HG03097 (cell line): ENCODE measurements around the gene NFATC1.

Experiments used
- ATAC-seq: cut with Tn5 transposase; IDR thresholded peaks from one replicate; pipeline ENCODE4 v1.9.1; 2021; ENCODE audit not compliant: unreplicated experiment, low FRiP score

Gene NFATC1

DNA sequence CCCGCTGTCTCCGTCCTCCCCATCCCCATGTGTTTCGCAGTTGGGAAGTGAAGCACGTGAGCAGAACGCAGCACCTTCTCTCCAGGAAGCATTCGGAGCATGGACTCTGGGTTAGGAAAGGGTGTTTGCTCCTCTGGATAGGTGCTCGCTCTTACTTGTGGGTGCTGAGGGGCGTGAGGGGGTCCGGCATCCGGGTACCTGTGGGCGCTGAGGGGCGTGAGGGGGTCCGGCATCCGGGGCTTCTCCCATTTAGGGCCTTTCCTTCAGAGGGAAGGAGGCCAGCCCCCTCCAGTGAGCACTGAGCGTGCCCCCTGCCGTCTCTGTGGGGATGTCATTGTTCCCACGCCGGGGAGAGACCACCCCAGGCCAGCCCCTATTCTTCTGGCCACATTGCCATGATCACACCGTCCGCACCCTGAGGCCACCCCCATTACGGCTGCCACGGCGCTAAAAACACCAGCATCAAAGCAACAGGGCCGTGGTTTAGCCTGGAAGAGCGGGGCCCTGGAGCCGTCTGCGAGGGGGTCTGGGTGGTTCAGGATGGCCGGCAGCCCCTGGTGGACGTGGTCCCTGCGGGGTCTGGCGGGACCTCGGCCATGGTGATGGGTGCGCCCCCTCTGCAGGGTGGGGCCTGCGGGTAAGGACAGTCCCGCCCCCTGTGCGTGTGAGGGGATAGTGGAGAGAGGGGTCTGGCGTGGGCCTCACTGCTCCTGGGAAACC lies 41.0 kb downstream of the NFATC1 start:
- ATAC-seq = no peak

DNA sequence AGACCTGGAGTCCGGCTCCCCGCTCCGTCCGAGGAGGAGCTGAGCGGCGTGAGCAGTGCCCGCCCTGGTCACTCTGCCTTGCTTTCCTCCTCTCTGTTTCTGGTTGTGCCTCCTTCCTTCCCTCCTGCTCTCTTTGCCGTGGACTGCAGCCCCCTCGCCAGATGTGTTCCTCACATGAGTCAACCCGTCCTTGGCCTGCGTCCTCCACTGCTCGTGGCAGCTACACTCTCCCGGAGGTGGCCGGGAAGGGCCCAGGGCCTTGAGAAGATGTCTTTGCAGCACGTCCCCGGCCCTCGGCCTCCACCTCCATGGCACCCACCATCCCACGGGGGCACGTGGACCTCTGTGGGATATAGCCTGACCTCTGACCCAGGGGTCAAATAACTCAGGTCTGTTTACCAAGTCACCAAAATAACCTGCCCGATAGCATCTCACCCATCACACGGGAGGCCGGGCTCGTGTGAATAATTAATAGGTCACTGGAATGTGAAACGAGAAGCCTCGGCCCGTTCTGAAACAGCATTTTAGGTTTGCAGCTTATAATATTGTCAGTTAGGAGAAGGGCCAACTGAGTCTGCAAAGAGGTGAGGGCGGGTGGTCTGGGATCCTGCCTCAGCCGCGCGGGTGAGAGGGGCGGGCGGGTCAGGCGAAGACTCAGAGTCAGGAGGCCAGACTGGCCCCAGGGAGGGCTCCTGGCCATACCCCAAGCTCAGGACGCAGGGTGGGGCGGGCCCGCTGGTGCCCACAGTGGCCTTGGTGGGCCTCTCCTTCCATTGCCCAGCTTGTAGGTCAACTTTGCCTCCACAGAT lies 42.6 kb downstream of the NFATC1 start:
- ATAC-seq = no peak

DNA sequence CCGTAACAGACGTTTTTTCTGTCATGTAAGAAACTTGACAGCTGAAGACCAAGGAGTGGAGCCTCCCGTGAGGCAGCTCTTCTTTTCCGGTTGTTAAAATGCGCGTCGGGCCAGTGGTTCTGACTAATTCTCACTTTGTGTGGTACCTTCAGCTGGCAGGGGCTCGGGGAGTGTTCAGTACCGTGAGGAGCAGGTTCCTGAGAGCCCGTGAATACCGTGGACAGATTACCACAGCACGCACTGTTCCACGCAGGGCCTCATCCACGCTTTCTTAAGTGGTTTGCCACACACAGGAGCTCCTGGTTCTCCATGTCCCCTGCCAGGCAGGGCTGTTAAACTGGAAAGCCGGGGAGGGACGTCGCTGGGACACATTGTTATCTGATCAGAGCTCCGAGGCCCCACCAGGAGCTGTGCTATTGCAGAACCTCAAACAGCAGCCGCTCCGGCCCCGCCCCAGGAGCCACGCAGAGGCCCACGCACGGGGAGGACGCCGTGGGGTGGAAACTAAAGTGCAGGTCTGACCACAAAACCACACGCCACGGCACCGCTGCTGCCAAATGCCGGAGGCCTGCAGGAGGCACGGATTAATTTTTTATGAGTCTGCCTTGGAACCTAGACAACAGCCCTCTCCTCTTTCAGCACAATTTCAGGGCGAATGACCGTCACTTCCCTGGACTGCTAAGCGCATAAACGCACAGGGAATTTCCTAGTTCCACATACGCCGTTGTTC lies 43.3 kb downstream of the NFATC1 start:
- ATAC-seq = no peak

DNA sequence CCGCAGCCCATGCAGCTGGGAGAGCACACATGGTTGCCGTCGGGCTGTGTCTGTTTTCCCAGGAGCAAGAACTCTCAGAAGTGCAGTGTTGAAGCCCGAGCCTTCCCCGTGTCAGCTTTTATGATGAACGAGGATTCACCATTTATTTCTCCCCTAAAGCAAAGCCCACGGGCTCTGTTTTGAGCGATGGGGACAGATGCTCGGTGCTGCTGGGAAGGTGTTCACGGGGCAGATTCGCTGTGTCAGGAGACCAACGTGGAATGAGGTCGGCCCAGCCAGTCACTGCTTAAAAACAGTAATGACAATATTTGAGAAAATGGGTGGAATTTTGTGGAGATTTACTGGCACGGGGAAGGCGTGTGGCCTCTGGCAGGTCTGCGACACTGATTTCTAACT lies 43.9 kb downstream of the NFATC1 start:
- ATAC-seq = no peak

DNA sequence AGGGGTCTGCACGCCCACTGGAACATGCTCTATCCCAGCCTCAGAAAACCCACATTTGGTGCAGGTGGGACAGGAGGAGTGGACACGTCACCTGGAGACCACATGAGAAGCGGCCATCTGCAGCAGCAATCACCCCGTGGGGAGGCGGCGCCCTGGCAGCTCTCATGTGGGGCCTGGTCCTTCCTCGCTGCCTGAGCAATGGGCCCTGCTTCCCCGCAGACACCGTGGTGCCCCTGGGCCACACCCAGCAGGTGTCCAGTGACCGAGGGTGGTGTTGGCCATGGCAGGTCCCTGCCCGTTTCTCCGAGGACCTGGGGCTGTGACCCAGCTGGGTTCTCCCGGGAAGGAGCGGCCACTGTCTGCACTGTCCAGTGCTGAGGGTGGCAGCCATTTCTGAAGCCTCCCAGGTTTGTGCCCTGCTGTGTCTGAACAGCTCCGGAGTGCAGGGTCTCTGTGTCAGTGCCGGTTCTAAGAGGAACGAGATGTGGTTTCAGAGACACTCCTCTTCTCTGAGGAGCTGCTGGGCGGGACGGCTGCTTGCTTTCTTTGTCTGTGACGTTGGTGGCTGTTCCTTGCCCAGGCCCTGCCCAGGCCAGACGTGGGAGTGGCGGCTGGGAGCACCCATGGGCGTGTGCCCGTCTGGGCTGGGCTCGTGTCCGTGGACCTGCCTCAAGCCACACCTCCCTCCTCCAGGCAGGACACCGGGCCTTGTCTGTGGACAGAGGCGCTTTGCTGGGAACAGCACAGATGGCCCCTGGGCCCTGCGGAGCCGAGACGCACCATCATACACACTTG lies 44.8 kb downstream of the NFATC1 start:
- ATAC-seq = no peak

DNA sequence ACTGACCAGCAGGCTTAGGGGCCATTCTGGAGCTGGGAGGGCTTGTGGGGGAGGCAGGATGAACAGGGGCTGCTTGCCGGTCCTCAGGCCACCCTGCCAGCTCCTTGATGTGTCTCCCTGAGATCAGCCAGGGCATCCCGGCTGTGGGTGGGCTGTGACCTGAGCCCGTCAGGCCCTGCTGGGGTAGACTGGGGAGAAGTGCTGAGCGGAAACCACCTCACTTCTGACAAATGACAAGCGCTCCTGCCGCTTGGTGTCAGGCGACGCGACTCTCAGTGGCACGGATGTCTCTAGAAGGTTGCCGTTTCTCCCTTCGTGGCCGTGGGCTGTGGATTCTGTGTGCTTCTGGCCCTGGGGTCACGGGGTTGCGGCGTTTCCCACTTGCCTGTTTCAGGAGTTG lies 45.7 kb downstream of the NFATC1 start:
- ATAC-seq = no peak

DNA sequence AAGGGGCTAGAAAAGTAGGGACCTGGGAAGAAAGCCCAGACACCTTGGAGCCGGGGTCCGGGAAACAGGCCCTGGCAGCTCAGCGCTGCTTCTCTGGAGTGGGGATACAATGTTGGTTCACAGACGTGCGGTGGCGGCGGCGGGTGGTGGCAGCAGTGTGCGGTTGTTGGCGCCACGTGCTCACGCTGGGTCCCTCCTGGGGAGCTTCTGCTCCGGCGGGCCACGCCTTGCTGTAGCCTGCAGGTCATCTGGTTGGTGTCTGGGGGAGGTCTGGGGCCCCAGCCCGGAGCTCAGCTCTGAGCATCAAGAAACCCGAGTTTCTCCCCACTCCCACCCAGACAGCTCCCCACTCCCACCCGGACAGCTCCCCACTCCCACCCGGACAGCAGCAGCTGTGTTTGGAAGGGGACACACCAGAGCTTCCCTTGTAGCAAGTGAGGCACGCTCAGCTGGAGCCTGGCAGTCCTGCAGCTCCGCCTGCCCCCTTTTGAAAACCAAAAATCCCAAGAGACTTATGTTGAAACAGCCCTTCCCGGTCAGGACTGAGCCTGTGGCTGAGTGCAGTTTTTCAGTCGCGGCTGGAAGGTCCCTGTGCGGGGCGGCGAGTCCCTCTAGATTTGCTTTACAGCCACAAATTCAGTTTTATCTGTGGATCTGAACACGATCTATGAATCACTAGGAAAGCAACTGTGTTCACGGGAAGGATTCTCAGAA lies 46.9 kb downstream of the NFATC1 start:
- no peak for ATAC-seq

DNA sequence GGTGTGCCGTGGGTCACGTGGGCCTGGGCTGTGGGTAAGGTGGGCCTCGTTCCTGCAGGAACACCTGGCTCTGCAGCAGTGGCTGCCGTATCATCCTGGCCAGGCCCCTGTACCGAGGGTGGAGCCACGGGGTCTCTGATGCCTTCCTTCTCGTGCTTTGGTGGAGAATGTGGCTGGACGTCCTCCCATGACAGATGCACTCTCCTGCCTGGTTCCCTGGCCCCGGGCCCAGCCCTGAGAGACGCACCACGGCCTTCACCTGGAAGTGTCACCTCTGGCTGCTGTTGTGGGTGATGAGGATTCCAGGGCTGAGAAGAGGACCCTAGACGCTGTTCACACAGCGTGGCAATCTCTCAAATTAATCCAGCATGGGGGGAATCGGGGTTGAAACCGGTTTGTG lies 49.5 kb downstream of the NFATC1 start:
- ATAC-seq = no peak

DNA sequence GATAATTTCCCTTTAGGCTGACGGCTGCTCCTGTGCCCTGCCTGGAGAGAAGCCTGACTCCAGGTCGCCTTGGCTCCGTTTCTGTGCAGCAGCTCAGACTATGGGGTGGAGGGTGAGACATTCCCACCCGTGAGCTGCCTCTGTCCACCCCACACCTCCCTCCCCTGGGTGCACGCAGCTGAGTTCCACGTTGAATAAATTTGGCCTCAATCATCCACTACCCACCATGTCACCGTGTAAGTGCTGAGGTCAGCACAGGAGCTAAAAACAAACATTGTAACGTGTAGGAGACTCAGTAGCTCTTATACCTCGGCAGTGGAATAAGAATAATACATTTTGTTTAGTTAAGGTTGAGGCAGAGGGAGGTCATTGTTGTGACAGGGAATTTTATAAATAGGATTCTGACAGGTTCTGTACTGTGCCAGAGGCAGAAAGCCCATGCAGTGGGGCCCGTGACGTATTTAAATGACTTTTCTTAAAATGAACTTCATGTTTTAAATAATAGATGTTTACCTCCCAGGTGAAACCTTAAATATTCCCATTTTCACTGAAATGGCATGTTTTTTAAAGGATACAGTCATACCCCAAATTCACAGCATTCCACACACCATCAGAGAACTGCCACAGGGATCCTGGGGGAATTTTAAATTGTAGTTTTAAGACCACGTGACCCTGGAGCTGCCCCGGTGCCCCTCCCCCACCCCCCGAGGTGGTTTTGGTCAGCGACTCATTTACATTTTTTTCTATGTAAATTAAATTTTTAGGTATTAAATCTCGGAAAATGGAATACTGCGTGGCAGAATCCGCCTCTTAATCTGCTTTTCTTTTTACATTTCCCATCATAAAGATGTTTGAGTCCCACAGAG lies 50.2 kb downstream of the NFATC1 start:
- ATAC-seq = no peak

DNA sequence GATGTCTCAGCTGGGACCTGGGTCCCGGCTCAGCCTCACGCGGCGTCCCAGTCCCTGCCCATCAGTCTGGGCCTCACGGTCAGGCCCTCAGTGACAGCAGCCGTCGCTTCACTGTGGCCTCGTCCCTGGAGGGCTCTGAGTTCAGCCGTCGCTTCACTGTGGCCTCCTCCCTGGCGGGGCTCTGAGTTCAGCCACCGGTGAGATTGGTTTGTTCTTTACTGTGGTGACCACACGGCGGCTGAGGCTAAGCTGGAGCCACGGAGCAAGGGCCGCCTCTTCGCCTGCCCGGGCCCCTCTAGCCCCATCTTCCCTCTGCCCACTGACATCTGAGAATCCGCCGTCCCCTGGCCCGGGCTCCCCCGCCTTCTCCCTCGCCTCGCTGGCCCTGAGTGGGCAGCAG lies 51.2 kb downstream of the NFATC1 start:
- ATAC-seq = no peak

DNA sequence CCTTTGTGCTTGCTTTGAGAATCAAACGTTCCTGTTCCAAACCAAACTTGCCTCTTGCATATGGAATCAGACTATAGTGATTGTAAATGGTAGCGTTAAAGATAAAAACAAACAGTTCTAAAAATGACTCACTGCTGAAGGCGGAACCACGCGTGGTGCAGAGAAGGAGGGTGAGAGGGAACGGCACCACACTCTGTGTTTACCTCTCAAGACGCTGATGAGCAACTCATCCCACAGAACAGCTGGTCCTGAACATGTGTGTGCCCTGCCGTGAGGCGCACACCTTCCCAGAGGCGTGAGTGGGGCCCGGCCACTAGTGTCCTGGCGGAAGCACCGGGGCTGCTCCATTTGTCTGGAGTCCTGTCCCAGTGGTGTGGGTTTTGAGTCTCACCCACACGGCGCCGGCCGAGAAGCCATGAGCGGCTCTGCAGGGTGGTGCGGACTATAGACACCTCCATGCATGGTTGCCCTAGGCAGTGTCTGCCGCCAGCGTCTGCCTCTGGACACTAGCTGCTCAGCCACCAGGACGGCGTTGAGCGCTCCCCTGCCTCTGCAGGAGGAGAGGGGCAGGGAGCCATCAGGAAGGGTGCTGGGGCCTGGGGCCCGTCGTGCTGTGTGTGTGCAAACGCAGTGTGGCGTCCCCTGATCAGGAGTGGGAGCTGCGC lies 52.1 kb downstream of the NFATC1 start:
- no peak for ATAC-seq

DNA sequence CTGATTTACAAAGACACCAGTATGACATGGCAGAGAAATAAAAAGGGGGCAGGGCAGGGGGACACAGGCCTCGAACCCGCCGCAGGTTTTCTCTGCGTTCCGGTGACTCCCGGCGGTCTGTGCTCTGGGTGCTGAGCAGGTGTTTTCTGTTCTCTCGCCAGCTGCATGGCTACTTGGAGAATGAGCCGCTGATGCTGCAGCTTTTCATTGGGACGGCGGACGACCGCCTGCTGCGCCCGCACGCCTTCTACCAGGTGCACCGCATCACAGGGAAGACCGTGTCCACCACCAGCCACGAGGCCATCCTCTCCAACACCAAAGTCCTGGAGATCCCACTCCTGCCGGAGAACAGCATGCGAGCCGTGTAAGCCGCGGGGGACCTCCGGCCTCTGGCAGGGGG lies 52.9 kb downstream of the NFATC1 start:
- ATAC-seq = no peak

DNA sequence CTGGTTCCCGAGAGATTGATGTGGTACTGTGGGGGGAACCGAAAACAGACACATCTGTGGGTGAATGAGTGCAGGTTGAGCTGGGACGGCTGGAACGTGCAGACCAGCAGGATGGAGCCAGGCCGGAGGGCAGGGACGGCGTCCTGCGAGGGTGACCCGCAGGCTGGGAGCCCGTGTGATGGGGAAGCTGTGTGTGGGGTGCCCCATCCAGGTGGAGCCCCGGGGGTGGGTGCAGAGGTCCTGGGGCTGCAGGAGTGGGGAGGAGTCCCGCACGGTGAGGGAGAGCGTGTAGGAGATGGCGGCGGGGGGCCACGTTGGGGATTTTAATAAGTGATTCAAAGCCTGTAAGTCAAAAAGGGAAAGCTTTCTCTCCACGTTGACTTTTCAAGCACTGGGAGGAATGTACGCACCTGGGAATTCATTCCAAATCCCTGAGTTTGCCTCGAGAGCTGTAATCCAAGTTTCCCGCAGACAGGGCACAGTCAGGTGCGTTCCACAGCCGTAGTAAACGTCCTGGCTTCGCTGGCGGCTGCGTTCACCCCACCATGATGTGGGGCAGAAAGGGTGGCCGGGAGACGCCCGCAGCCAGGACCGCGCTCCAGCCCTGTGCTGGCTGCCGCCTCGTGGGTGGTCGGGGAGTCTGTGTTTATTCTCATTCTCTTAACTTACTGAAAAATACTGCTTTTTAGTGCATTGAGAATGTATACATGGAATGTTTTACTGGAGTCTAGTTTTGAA lies 54.0 kb downstream of the NFATC1 start:
- no peak for ATAC-seq

DNA sequence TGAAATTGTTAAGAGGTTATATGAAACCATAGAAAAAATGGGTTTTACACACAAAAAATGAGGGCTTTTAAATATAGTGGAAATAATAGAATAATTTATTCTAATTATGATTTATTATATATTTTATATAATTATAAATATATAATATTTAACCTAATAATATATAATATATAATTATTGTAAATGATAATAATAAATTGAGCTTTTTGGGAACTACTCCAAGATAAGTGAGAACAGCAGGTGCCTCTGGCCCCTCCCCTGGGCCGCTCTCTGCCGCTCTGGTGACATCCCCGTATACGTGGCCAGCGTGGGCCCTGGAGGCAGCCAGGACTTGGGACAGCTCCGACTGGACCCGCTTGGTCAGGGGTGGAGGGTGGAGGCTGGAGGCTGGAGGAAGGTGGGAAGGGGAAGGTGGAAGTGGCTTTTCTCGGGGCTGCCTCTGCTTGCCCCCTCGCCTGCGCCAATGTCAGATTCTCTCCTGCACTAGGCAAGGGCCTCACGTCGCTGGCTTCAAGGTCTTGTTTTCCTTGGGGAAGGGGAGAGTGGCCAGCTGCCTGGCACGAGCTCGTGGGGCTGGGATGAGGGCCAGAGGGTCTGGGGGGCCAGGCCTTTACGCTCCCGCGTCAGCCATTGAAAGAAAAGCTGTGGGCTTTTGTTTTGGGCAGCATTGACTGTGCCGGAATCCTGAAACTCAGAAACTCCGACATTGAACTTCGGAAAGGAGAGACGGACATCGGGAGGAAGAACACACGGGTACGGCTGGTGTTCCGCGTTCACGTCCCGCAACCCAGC lies 54.8 kb downstream of the NFATC1 start:
- no peak for ATAC-seq

DNA sequence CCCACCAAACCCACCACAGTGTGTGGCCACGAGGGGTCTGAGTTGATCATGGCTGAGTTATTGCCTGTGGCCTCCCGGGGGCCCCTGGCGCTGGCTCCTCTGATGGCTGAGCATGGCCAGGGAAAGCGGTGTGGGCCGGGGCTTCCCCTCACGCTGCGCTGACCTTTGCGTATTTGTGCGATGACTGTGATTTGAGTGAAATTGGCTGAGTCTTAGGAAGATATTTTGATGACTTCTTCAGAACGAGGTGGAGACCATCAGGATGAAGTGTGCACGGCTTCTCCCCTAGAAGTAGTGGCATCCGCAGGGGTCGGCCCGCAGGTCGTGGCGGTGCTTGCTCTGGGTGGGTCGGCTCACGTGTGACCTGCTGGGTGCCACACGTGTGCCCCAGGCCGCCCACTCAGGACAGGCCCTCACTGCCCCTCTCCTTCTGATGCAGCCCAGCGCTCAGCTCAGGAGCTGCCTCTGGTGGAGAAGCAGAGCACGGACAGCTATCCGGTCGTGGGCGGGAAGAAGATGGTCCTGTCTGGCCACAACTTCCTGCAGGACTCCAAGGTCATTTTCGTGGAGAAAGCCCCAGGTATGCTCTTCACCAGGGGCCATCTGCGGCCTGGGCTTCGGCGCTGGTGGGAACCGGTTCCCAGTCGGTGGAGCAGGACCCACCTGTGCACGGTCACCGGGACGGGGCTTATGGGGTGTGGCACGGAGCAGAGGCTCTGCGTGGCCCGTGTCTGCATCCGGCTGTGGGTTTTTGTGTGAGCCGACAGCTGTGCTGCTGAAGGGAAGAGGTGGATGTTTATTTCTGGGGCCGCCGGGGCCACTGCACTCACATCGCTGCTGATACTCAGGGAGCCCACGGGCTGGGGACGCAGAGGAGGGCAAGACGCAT lies 55.8 kb downstream of the NFATC1 start:
- no peak for ATAC-seq
